Dermis blood vessel endothelial cell (primary cell): ENCODE results near the gene OR9A2. TPM values are rescaled to one million over a fixed set of nuclear protein-coding genes. Genes with fewer than 3 reads are reported as not detected.

Experiments
- DNase-seq: peaks from one replicate; pipeline ENCODE4 v3.0.0; 2010
- total RNA-seq: library from RNA; depleted of rRNA; stranded (reverse); fragments of >200 nt; gene quantifications from 2 replicates; pipeline ENCODE4 v1.2.3, GENCODE V29; 2014

Gene OR9A2
- not detected in 2 replicates for total RNA-seq

- DNase-seq: no peak
Observed at GRCh38 chr7:143027032-143027431, at the start of gene OR9A2. Gene OR9A2 (minus strand): TSS chr7:143027132. CDS start chr7:143027132, 0 bp downstream.

- DNase-seq: no peak
Observed at GRCh38 chr7:143074141-143074540, 47.2 kb upstream of the OR9A2 start.

GRCh38 chr7:143073556-143073955, 46.6 kb upstream of the OR9A2 start:
- no peak for DNase-seq

DNA sequence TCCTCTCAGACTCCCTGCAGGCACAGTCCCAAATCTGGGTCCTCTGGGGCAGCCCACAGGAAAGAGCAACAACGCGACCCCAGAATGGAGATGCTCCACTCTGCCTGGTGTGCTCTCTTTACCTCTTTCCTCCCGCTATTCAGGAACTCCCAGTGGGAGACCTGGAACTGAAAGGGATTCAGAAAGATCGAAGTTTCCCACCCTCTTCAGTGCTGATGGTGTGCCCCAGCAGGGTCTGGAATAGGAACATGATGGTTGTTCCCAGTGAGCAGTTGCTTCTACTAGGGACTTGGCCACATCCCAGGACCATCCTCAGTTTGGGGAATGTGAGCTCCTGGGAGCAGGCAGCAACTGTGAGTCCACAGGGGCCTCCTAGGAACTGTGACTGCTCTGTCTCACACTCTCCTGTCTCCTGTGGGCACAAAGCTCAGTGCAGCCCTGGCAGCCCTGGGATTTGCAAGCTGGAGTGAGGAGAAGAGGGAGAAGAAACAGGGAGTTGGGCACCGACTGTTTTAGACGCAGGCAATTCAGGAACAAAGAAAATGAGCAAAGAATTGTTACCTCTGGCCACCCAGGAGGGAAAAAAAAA, 43.1 kb upstream of the OR9A2 start:
- DNase-seq: no peak

GRCh38 chr7:143068446-143068845, 41.5 kb upstream of the OR9A2 start:
- DNase-seq: no peak

DNA sequence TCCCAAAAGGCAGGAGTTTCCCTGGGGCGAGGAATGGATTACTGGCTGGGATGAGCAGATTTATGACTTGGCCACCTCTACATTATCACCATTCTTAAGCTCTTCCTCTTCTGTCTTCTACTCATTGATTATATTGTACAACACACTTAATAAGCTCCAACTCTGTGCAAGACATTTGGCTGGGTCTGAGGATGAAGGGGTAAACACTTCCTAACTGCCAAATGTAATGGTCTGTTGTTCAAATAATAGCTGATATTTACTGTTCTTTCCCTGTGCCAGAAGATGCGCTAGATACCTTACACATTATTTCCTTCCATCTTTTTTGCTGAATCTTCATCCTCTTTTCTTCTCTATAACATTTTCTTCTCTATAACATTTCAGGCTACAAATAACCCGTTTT, 36.8 kb upstream of the OR9A2 start:
- DNase-seq: no peak

DNA sequence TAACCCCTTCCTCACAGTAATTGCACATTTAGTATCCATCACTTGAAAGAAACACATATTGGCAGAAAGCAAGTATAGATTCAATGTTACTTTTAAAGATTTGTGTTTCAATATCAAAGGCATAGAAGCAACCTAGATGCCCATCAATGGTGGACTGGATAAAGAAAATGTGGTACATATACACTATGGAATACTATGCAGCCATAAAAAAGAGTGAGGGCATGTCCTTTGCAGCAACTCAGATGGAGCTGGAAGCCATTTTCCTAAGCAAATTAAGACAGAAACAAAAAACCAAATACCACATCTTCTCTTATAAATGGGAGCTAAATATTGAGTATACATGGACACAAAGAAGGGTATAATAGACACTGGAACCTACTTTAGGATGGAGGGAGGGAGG, 28.8 kb upstream of the OR9A2 start:
- DNase-seq: no peak

GRCh38 chr7:143054621-143055020, 27.7 kb upstream of the OR9A2 start:
- no peak for DNase-seq

DNA sequence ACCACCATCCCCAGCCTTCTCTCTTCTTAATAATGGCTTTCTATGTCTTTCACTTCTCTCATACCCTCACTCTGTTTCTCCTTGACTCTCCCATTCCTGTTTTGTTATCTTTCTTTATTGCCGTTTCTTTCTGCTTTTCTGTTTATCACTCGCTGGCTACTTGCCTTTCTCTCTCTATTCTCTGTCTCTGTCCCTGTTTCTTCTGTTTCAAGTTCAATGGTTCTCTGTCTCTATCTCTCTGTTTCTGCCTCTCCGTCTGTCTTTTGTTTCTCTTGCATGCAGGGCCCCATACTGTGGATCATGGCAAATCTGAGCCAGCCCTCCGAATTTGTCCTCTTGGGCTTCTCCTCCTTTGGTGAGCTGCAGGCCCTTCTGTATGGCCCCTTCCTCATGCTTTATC, 25.1 kb upstream of the OR9A2 start, which contains the start of gene OR6V1:
OR6V1 (plus strand) TSS at position 301 of the 400 bp plus-strand sequence; CDS start at position 301, 0 bp downstream.
- DNase-seq: no peak

GRCh38 chr7:143050931-143051330, 24.0 kb upstream of the OR9A2 start:
- no peak for DNase-seq

DNA sequence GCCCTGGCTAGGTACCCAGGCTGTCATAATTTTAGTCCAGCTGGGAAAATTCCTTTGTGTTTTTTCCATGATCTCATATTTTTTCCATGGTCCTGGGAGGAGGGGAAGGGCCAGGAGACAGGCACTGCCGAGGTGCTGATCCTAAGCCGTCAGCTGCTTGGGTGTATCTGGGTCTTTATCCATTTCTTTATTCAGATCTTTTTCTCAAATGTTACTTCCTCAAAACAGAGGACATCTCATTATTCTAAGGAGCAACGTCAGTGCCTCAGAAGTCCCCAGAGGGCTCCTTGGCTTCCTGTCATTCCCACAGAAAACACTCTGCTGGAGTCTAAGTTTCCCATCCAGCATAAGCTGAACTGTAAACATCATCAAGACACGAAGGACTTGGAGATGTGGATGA, 22.4 kb upstream of the OR9A2 start:
- DNase-seq: no peak

DNA sequence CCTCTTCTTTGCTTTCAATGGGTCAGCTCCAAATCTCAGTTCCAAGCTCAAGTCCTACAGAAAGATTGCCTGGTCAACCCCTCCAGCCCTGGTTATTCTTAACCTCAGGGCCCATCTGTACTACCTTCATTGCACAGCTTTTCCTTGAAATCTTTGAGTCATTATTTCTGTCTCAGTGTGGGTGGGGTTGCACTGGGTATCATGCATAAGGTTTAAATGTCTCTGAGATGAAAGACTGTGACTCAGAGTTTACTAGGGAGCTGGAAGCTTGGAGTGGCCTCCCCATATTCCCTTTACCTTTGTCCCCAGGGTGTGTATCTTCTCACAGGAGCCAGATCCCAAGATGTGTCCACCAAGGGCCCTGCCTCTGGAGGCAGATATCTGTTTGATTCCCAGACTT, 21.9 kb upstream of the OR9A2 start:
- no peak for DNase-seq

DNA sequence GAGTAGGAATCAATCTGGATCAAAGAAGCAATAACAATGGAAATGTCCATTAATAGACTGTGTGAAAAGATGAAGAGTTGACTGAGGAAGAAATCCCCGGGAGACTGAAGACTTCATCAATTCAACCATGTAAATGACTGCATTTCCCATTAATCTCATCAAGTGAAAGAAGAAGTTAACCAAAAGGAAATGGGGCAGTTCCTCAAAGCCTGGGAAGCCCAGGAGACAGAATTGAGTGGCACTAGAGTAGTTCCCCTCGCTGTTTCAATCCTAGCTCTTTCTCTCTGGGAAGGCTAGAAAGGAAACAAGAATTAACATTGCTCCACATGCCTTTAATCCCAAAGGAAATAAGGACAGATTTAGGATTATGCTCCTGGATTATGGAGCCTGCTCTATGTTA, 20.4 kb upstream of the OR9A2 start:
- DNase-seq: no peak

DNA sequence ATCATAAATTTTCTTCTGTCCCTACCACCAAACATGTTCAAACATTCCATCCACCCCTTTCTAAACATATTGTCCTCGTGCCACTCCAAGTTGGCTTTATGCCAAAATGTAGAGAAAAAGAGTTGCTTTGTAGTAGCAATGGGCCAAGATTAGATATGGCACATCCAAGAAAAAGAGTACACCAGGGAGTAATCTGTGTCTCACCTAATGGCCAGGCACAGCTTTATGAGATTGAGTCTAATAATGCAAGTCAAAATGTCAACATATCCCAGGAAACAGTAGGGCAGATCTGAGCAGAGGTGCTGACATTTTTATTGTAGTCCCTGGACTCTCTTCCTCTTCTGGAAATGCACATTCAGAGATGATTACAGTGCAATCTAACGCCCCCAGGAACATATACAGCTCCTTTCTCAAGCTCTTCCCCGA, 19.5 kb upstream of the OR9A2 start:
- DNase-seq: peak; percentile 6

DNA sequence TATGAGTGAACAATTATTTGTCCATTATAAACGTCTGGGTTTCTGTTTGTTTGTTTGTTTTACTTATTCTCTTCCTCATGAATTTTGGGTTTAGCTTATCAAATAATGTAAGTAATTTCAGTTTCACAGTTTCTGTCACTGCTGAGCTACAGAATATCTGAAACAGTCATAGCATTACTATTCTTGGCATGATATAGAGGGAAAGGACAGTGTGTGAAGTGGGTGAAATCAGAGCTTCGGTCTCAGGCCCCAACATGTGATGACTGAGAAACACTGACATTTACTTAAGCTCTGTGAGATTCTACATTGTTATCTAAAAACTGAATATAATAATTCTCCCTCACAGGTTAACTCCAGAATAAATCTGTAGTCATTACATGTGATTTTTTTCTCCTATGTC, 16.5 kb upstream of the OR9A2 start:
- no peak for DNase-seq

DNA sequence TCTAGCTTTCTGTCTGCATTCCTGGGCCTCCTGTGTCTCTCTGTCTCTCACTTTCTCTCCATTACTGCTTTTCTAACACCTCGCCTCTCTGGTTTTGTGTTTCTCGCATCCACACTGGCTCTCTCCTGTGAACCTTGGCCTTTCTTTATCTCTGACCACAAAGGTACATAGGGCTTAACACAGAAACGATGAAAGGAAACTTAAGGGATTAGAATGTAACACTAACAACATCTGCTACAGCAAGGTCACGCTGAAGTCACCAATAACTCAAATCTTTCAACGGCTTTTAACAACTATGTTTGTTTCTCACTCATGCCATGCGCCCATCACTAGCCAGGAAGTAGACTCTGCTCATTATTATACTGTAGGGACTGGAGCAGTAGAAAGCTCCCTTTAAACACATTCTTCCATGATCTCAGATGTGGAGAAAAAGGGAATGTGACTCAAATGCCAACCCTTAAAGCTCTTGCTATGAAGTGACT, 15.9 kb upstream of the OR9A2 start:
- DNase-seq: no peak

- DNase-seq: no peak
Observed at GRCh38 chr7:143042159-143042789, 15.3 kb upstream of the OR9A2 start.

DNA sequence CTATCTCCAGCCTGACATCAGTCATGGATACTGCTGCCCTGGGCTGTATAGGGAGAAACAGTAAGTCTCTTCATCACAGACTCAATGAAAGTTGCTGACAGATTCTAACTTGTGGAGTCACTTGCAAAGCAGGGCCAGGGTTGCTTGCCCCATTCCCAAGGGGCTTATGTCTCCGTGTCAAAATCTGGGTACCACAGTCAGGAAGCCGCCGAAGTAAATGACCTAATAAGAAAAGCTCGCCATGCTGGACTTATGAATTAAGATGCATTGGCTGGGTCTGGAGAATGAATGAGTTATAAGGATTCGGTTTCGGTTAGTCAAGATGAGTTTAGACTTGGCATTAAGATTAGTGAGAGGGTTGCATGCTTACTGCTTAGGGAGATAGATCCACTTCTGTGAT, 14.4 kb upstream of the OR9A2 start:
- DNase-seq: no peak

DNA sequence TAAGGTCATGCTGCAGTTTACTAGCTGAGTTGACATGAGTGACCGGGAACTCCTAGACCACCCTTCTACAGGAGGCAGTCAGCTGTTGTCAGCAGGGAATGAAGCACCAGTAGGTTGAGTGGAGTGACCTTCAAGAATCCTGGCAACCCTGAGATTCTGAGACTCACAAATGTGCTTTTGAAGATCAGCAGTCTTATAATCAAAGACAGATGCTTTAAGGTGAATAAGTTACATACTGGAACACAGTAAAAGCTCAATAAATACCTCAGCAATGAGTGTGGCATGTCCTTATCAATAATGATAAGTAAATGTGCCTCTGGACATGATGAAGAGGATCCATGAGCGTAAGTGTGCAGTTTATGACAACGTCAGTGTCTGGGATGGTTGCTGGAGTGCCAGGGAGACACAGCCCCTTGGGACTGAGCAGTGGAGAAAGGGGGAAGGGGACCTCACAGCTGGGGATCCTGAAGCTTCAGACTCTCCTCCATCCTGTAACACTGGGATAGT, 13.3 kb upstream of the OR9A2 start:
- no peak for DNase-seq

GRCh38 chr7:143038635-143039034, 11.7 kb upstream of the OR9A2 start:
- DNase-seq: no peak

GRCh38 chr7:143027683-143028082, 751 bp upstream of the OR9A2 start:
- no peak for DNase-seq

DNA sequence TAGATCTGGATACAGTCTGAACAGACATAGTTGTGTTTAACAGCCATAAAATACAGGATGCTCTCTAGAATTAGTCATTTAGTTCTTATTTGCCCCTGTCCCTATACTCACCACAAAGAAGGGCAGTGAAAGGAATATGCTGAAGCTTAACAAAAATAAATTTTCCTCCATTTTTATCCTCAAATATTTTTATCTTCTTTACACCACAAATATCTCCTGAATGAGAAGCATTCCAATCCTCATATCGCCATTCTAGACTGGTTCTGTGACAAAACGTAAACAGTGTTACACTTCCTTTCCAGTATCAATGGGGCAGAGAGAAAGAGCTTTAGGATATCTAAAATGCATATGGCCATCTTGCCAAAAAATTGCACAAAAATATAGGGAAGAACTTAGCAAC, 1.6 kb downstream of the OR9A2 start:
- DNase-seq: no peak

GRCh38 chr7:143023047-143023446, 3.9 kb downstream of the OR9A2 start:
- no peak for DNase-seq

GRCh38 chr7:143018931-143019330, 8.0 kb downstream of the OR9A2 start:
- peak; percentile 70 for DNase-seq
